Sigmoid colon (tissue), 3 donors: ENCODE results near the gene JMJD1C.

ENCODE experiments used
- POLR2A ChIP-seq, 2 donors: fragments of 450-650 bp; IDR thresholded peaks; one replicate each; pipeline ENCODE4 v1.6.1; 2016; ENCODE audit warnings: antibody characterized with exemption in 2 of 2, mild to moderate bottlenecking in 2 of 2, moderate library complexity in 2 of 2
- TF ChIP-seq, protein P1 (sequence below), 4 experiments: fragments of 450-650 bp in 3 of 4; fragments of 200-600 bp in 1 of 4; IDR thresholded peaks; one replicate each; pipeline ENCODE4 v1.5.1; 2016 to 2019; ENCODE audit warnings: antibody characterized with exemption in 4 of 4, mild to moderate bottlenecking in 3 of 4, moderate library complexity in 2 of 4

DNA sequence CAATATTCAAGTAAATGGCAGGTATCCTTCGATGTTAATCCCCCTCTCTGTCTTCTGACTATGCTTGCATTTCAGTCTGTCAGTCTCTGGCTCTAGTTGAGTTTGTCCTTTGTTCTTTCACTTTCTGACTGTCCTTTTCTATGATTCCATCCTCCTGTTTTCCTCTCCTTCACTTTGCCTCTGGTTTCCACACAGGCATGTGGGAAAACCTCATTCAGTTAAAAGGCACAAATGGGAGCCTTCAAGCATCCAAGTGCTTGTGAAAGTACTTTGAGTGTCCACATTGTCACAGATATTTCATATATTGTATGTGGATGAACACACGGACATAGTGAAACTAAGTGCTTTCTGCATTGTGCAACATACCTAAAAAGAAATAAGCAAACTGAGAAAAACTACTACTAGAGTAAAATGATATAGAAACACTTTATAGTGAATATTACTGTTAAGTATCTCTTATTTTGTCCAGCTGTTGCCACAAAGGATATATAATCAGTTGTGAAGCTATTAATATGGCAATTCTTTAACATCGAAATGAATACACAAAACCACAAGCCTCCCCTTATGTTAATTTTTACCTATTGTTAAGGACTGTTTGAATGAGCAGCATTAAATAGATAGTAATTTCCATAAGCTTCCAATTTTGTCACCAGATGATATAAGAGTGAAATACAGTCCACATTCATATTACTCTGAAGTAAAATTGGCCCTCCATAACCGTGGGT is 260.9 kb downstream of the JMJD1C start:
- TF ChIP-seq, protein P1, sequence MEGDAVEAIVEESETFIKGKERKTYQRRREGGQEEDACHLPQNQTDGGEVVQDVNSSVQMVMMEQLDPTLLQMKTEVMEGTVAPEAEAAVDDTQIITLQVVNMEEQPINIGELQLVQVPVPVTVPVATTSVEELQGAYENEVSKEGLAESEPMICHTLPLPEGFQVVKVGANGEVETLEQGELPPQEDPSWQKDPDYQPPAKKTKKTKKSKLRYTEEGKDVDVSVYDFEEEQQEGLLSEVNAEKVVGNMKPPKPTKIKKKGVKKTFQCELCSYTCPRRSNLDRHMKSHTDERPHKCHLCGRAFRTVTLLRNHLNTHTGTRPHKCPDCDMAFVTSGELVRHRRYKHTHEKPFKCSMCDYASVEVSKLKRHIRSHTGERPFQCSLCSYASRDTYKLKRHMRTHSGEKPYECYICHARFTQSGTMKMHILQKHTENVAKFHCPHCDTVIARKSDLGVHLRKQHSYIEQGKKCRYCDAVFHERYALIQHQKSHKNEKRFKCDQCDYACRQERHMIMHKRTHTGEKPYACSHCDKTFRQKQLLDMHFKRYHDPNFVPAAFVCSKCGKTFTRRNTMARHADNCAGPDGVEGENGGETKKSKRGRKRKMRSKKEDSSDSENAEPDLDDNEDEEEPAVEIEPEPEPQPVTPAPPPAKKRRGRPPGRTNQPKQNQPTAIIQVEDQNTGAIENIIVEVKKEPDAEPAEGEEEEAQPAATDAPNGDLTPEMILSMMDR (IDR thresholded peaks at IDR 0.05): no peak
- TF ChIP-seq POLR2A (IDR thresholded peaks at IDR 0.05): no peak
